ENCODE results near the gene PIP.
"Not testable (repeated sequence)": the region's sequence is repeated elsewhere in the genome, so short reads cannot be mapped to it uniquely, and the experiment has no call there.

Gene PIP

GRCh38 chr7:143171697-143172096 lies 39.8 kb downstream of the PIP start:
- H3K79me2 ChIP-seq (ENCODE audit: low read length) = no peaks in the 10 kb centered on the region
- H3K36me3 ChIP-seq (replicated peaks; ENCODE audit: low read depth, low read length) = no peaks in the 10 kb centered on the region
- no peaks in the 10 kb centered on the region for H4K20me1 ChIP-seq (ENCODE audit: insufficient read depth, low read length)
- H3K4me2 ChIP-seq (ENCODE audit: low read length) = no peak overlapping the region
- no peak overlapping the region for H3K4me3 ChIP-seq (ENCODE audit: low read length)
- H3K9ac ChIP-seq (ENCODE audit: low read length) = no peak overlapping the region
- no peaks in the 10 kb centered on the region for H3K27me3 ChIP-seq (ENCODE audit: low read depth, low read length)
- no peak overlapping the region for H3K27ac ChIP-seq (ENCODE audit: low read length)
- no peaks in the 10 kb centered on the region for H3K4me1 ChIP-seq (ENCODE audit: low read length)
- no peaks in the 10 kb centered on the region for H3K9me3 ChIP-seq (ENCODE audit: insufficient read depth, low read length)
- no peak for TF ChIP-seq EZH2phosphoT487 (IDR thresholded peaks at IDR 0.05; ENCODE audit: low read depth)
- TF ChIP-seq, protein P1, sequence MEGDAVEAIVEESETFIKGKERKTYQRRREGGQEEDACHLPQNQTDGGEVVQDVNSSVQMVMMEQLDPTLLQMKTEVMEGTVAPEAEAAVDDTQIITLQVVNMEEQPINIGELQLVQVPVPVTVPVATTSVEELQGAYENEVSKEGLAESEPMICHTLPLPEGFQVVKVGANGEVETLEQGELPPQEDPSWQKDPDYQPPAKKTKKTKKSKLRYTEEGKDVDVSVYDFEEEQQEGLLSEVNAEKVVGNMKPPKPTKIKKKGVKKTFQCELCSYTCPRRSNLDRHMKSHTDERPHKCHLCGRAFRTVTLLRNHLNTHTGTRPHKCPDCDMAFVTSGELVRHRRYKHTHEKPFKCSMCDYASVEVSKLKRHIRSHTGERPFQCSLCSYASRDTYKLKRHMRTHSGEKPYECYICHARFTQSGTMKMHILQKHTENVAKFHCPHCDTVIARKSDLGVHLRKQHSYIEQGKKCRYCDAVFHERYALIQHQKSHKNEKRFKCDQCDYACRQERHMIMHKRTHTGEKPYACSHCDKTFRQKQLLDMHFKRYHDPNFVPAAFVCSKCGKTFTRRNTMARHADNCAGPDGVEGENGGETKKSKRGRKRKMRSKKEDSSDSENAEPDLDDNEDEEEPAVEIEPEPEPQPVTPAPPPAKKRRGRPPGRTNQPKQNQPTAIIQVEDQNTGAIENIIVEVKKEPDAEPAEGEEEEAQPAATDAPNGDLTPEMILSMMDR (IDR thresholded peaks at IDR 0.05; ENCODE audit: low read depth, low read length) = no peak
- no peak overlapping the region for H2AFZ ChIP-seq (ENCODE audit: low read depth, low read length)

- TF ChIP-seq, protein P1 (IDR thresholded peaks at IDR 0.05; ENCODE audit: low read depth, low read length) = no peak
- no peak for TF ChIP-seq EZH2phosphoT487 (IDR thresholded peaks at IDR 0.05; ENCODE audit: low read depth)
- H3K79me2 ChIP-seq (ENCODE audit: low read length) = no peaks in the 10 kb centered on the region
- no peak overlapping the region for H3K4me2 ChIP-seq (ENCODE audit: low read length)
- no peak overlapping the region for H3K4me3 ChIP-seq (ENCODE audit: low read length)
- no peaks in the 10 kb centered on the region for H3K4me1 ChIP-seq (ENCODE audit: low read length)
- no peak overlapping the region for H3K9ac ChIP-seq (ENCODE audit: low read length)
- no peaks in the 10 kb centered on the region for H4K20me1 ChIP-seq (ENCODE audit: insufficient read depth, low read length)
- H3K9me3 ChIP-seq (ENCODE audit: insufficient read depth, low read length) = no peaks in the 10 kb centered on the region
- H3K36me3 ChIP-seq (replicated peaks; ENCODE audit: low read depth, low read length) = no peaks in the 10 kb centered on the region
- no peak overlapping the region for H2AFZ ChIP-seq (ENCODE audit: low read depth, low read length)
- no peaks in the 10 kb centered on the region for H3K27me3 ChIP-seq (ENCODE audit: low read depth, low read length)
- no peak overlapping the region for H3K27ac ChIP-seq (ENCODE audit: low read length)
Measured at GRCh38 chr7:143172354-143172753, 40.5 kb downstream of the PIP start.

GRCh38 chr7:143176128-143176527 lies 44.3 kb downstream of the PIP start:
- Histone ChIP-seq H3K27me3 (ENCODE audit: low read depth, low read length) (no peaks in the 10 kb centered on the region), H3K4me3 (ENCODE audit: low read length) (no peak overlapping the region), H3K79me2 (ENCODE audit: low read length) (no peaks in the 10 kb centered on the region), H3K9ac (ENCODE audit: low read length) (no peak overlapping the region), H3K9me3 (ENCODE audit: insufficient read depth, low read length) (peaks cover 10% of the 10 kb centered on the region), H3K4me1 (ENCODE audit: low read length) (no peaks in the 10 kb centered on the region), H4K20me1 (ENCODE audit: insufficient read depth, low read length) (no peaks in the 10 kb centered on the region), H3K4me2 (ENCODE audit: low read length) (no peak overlapping the region), H2AFZ (ENCODE audit: low read depth, low read length) (no peak overlapping the region), H3K27ac (ENCODE audit: low read length) (no peak overlapping the region), H3K36me3 (replicated peaks; ENCODE audit: low read depth, low read length) (no peaks in the 10 kb centered on the region)
- TF ChIP-seq, protein P1 (IDR thresholded peaks at IDR 0.05; ENCODE audit: low read depth, low read length) = no peak
- no peak for TF ChIP-seq EZH2phosphoT487 (IDR thresholded peaks at IDR 0.05; ENCODE audit: low read depth)

DNA sequence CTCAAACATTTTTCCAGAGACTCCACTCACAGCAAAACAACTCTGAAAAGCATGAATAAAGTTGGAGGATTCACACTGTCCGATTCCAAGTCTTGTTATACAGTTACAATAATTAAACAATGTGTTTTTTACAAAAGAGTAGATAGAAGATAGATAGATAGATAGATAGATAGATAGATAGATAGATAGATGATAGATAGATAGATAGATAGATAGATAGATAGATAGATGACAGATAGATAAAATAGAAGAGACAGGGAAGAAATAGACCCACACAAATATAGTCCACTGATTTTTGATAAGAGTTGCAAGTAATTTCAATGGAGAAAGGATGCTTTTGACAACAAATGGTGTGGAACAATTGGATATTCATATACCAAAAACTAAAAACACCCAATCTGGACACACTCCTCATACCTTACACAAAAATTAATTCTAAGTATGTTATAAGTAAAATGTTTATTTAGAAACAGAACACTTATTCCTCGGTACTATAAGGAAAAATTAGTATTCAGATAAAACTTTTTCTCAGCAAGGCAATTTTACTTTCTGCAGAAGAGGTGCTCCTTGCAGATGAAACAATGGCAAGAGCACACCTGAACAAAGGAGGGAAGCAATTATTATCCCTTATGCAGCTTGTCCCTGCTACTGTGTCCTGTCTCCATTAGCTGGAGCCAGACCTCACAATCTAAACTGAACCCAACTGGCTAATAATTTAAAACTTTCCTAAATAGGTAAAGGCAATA lies 45.7 kb downstream of the PIP start:
- H3K4me1 ChIP-seq (ENCODE audit: low read length) = no peaks in the 10 kb centered on the region
- no peaks in the 10 kb centered on the region for H3K27me3 ChIP-seq (ENCODE audit: low read depth, low read length)
- H3K79me2 ChIP-seq (ENCODE audit: low read length) = no peaks in the 10 kb centered on the region
- H3K4me2 ChIP-seq (ENCODE audit: low read length) = no peak overlapping the region
- H3K4me3 ChIP-seq (ENCODE audit: low read length) = no peak overlapping the region
- no peaks in the 10 kb centered on the region for H3K36me3 ChIP-seq (replicated peaks; ENCODE audit: low read depth, low read length)
- H3K9me3 ChIP-seq (ENCODE audit: insufficient read depth, low read length) = peaks cover 10% of the 10 kb centered on the region
- H3K27ac ChIP-seq (ENCODE audit: low read length) = no peak overlapping the region
- TF ChIP-seq EZH2phosphoT487 (IDR thresholded peaks at IDR 0.05; ENCODE audit: low read depth) = no peak
- TF ChIP-seq, protein P1 (IDR thresholded peaks at IDR 0.05; ENCODE audit: low read depth, low read length) = no peak
- H2AFZ ChIP-seq (ENCODE audit: low read depth, low read length) = no peak overlapping the region
- no peak overlapping the region for H3K9ac ChIP-seq (ENCODE audit: low read length)
- no peaks in the 10 kb centered on the region for H4K20me1 ChIP-seq (ENCODE audit: insufficient read depth, low read length)

GRCh38 chr7:143180771-143181170 lies 48.9 kb downstream of the PIP start:
- H3K27me3 ChIP-seq (ENCODE audit: low read depth, low read length); H4K20me1 ChIP-seq (ENCODE audit: insufficient read depth, low read length); H3K27ac ChIP-seq (ENCODE audit: low read length); H3K36me3 ChIP-seq (replicated peaks; ENCODE audit: low read depth, low read length); H3K79me2 ChIP-seq (ENCODE audit: low read length); H3K4me3 ChIP-seq (ENCODE audit: low read length); H3K9ac ChIP-seq (ENCODE audit: low read length); H3K9me3 ChIP-seq (ENCODE audit: insufficient read depth, low read length); H2AFZ ChIP-seq (ENCODE audit: low read depth, low read length); H3K4me1 ChIP-seq (ENCODE audit: low read length); H3K4me2 ChIP-seq (ENCODE audit: low read length): not testable (repeated sequence)
